ENCODE data around the gene CCDC88C. TPM values are rescaled to one million over a fixed set of nuclear protein-coding genes. Genes with fewer than 3 reads are reported as not detected.
A peak's percentile ranks its signal among the peaks of the same experiment; 100 is the strongest.

CCDC88C gene
- total RNA-seq, 1 experiment from 2014 or later: 57.9 TPM

DNA sequence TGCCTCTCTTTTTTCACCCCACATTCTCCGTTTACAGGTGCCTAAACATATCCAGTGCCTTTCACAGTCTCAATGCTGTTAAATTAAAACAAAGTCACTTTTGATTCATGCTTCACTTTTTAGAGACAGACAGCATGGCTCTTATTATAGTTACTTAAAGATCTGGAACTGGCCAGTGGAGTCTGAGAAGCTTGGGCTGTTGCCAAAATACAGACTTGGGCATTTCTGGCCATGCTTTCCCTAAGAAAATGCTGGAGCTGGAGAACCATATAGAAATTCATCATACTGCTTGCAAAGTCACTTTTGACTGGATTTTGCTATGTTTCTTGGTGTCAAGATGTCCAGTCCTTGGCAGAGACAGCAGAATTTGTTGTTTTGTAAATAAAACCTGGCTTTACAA, 161.0 kb downstream of the CCDC88C start:
- H3K4me1 ChIP-seq (ENCODE audit: low read length): peaks cover 13% of the 10 kb centered on the region

DNA sequence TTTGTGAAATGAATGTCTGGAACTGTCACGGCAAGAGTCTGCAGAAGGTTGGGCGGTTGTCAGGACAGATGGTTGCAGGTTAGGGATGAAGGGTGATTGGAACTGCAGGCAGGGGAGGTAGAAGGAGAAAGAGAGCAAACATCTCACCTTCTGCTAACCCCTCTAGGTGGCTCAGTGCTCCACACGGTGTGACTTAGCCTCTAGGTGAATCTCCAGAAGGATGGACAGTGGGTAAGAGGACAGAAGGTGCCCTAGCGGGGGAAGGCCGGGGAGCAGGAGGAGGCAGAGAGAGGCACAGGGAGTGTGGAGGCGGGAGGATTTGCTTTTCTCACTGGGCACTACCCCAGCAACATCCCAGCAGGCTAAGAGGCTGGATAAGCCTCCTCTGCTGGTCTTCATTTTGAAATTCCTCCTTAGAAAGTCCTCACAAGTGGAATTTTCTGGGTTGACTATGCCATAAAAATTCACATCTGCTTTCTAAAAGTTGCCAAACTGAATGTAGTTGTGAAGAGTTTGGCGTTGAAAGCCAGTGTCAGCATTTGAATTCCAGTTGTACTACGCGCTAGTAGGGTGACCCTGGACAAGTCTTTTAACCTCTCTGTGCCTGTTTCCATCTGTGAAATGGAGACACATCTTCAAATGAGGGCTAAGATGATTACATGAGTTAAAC, 162.5 kb downstream of the CCDC88C start:
- H3K4me2 ChIP-seq (ENCODE audit: low read depth, low read length, poor library complexity, severe bottlenecking): no peak overlapping the region
- H3K27me3 ChIP-seq (ENCODE audit: low read length): no peaks in the 10 kb centered on the region; the same call in 1 of the 2 replicates
- no peak overlapping the region for H3K27ac ChIP-seq (ENCODE audit: low read length)
- DNase-seq: no peak
- H3K4me3 ChIP-seq (ENCODE audit: low read length): no peak overlapping the region
- H3K36me3 ChIP-seq (ENCODE audit: insufficient read depth, low read length): no peaks in the 10 kb centered on the region
- no peaks in the 10 kb centered on the region for H3K9me3 ChIP-seq (ENCODE audit: low read length)
- H2AFZ ChIP-seq (ENCODE audit: low read length): no peak overlapping the region
- no peaks in the 10 kb centered on the region for H4K20me1 ChIP-seq (ENCODE audit: insufficient read depth, low read depth, low read length)
- no peak overlapping the region for H3K9ac ChIP-seq (ENCODE audit: low read length)
- H3K4me1 ChIP-seq (ENCODE audit: low read length): peaks cover 21% of the 10 kb centered on the region
- no peaks in the 10 kb centered on the region for H3K79me2 ChIP-seq (ENCODE audit: low read length)
- H3K9me2 ChIP-seq (replicated peaks; ENCODE audit: insufficient read depth, low read length): no peaks in the 10 kb centered on the region

More for the DNA sequence above, 161.0 kb downstream of the CCDC88C start:
- H3K9ac ChIP-seq (ENCODE audit: low read length): no peak overlapping the region
- H3K9me2 ChIP-seq (replicated peaks; ENCODE audit: insufficient read depth, low read length): no peaks in the 10 kb centered on the region
- no peak overlapping the region for H2AFZ ChIP-seq (ENCODE audit: low read length)
- DNase-seq: no peak
- no peak overlapping the region for H3K4me2 ChIP-seq (ENCODE audit: low read depth, low read length, poor library complexity, severe bottlenecking)
- H3K27me3 ChIP-seq (ENCODE audit: low read length): no peaks in the 10 kb centered on the region; the same call in 1 of the 2 replicates
- H3K9me3 ChIP-seq (ENCODE audit: low read length): no peaks in the 10 kb centered on the region
- no peaks in the 10 kb centered on the region for H4K20me1 ChIP-seq (ENCODE audit: insufficient read depth, low read depth, low read length)
- H3K79me2 ChIP-seq (ENCODE audit: low read length): no peaks in the 10 kb centered on the region
- no peaks in the 10 kb centered on the region for H3K36me3 ChIP-seq (ENCODE audit: insufficient read depth, low read length)
- no peak overlapping the region for H3K4me3 ChIP-seq (ENCODE audit: low read length)
- no peak overlapping the region for H3K27ac ChIP-seq (ENCODE audit: low read length)

DNA sequence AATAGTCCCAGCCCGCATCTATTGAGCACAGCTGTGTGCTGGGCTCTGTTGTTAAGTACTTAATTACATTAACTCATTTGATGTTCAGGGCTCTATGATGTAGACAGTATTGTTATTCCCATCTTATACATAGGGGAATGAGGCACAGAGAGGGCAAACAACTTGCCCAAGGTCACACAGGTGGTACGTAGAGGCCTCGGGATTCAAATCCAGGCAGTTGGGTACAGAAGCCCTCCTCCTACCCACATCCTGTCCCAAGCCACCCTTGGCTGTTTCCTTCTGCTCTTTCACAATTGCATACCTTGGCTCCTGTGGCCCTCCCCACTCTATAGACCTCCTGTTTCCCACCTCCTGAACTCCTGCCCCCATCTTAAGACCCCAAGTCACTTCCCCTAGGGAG, 163.2 kb downstream of the CCDC88C start:
- no peak for DNase-seq
- H3K9me2 ChIP-seq (replicated peaks; ENCODE audit: insufficient read depth, low read length): no peaks in the 10 kb centered on the region
- H3K9me3 ChIP-seq (ENCODE audit: low read length): no peaks in the 10 kb centered on the region
- H3K9ac ChIP-seq (ENCODE audit: low read length): no peak overlapping the region
- no peaks in the 10 kb centered on the region; the same call in 1 of the 2 replicates for H3K27me3 ChIP-seq (ENCODE audit: low read length)
- no peaks in the 10 kb centered on the region for H4K20me1 ChIP-seq (ENCODE audit: insufficient read depth, low read depth, low read length)
- no peak overlapping the region for H2AFZ ChIP-seq (ENCODE audit: low read length)
- H3K4me2 ChIP-seq (ENCODE audit: low read depth, low read length, poor library complexity, severe bottlenecking): no peak overlapping the region
- H3K4me3 ChIP-seq (ENCODE audit: low read length): no peak overlapping the region
- H3K27ac ChIP-seq (ENCODE audit: low read length): no peak overlapping the region
- no peaks in the 10 kb centered on the region for H3K79me2 ChIP-seq (ENCODE audit: low read length)
- H3K4me1 ChIP-seq (ENCODE audit: low read length): peaks cover 28% of the 10 kb centered on the region
- no peaks in the 10 kb centered on the region for H3K36me3 ChIP-seq (ENCODE audit: insufficient read depth, low read length)

DNA sequence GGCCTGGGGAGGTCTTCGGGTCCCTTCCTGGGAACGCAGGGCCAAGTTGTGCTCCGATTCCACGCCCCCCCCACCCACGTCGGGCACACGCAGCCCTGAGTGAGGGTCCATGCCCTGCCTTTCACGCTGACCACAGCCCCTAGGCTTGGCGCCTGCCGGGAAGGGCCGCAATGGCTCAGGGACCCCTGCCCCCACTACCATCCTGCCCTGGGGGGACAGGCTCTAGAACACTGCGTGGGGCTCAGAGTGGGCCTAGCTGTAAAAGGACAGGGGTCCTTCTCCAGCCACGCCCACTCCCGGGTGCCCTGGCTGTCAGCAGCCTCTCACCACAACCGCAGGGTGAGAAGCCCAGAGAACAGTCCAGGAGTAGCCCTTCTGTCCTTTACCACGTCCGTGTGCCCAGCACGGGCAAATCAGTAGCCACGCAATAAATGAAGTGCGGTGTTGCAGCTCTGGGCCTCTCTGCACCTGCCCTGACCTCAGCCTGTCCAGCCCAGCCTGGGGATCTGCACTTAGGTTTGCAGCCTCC, 163.8 kb downstream of the CCDC88C start:
- Histone ChIP-seq H3K27me3 (ENCODE audit: low read length) (no peaks in the 10 kb centered on the region; the same call in 1 of the 2 replicates), H3K4me2 (ENCODE audit: low read depth, low read length, poor library complexity, severe bottlenecking) (peak overlapping the region; percentile 50), H4K20me1 (ENCODE audit: insufficient read depth, low read depth, low read length) (no peaks in the 10 kb centered on the region), H3K79me2 (ENCODE audit: low read length) (no peaks in the 10 kb centered on the region), H3K4me3 (ENCODE audit: low read length) (peak overlapping the region; percentile 48; the same call in 1 of the 2 replicates), H2AFZ (ENCODE audit: low read length) (no peak overlapping the region), H3K9ac (ENCODE audit: low read length) (peak overlapping the region; percentile 26; the same call in 1 of the 2 replicates), H3K9me2 (replicated peaks; ENCODE audit: insufficient read depth, low read length) (no peaks in the 10 kb centered on the region), H3K27ac (ENCODE audit: low read length) (no peak overlapping the region), H3K36me3 (ENCODE audit: insufficient read depth, low read length) (no peaks in the 10 kb centered on the region), H3K9me3 (ENCODE audit: low read length) (no peaks in the 10 kb centered on the region), H3K4me1 (ENCODE audit: low read length) (peaks cover 32% of the 10 kb centered on the region)
- no peak for DNase-seq

DNA sequence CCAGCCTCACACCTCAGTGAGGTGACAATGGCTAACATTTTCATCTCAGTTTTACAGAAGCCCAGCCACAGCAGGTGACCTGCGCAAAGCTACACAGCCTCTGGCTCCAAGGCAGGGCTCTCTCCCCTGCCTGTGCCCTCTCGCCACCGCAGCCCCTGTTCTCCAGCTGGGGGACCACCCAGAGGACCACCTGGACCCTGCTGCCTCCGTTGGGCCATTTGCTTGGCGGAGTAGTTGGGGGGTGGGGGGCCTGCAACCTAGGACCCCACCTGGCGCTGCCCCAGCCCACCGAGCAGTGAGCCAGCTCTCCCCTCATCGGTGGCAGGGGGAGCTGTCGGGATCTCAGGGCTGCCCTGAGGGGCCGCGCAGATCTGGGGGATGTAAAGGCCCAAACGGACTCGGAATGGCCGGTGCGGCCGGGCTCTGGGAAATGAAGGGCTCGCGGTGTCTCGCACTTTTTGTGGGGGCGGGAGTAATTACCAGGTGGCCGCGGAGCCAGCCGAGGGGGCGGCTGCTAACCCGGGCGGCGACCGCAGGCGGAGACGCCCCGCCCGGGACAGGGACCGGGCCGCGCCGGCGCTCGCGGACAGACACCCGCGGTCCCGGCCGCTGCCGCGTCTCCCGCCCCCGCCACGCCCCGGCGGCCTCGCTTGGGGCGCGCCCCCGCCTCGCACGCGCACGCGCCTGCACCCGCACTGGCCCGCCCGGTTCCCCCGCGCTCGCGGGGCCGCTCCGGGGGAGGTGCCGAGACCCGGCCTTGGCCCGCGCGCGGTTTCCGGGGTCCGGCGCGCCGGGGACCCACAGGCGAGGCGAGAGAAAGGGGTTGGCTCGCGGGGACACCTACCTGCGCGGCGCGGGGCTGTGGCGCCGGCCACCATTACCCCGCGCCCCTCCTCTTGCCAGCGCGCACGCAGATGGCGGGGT, 164.5 kb downstream of the CCDC88C start:
- peak overlapping the region; percentile 34; the same call in 1 of the 2 replicates for H2AFZ ChIP-seq (ENCODE audit: low read length)
- H3K9me3 ChIP-seq (ENCODE audit: low read length): no peaks in the 10 kb centered on the region
- H3K79me2 ChIP-seq (ENCODE audit: low read length): no peaks in the 10 kb centered on the region
- H3K9me2 ChIP-seq (replicated peaks; ENCODE audit: insufficient read depth, low read length): no peaks in the 10 kb centered on the region
- DNase-seq: no peak
- H3K4me3 ChIP-seq (ENCODE audit: low read length): peak overlapping the region; percentile 65
- H3K27ac ChIP-seq (ENCODE audit: low read length): no peak overlapping the region
- no peaks in the 10 kb centered on the region for H3K36me3 ChIP-seq (ENCODE audit: insufficient read depth, low read length)
- peak overlapping the region; percentile 72 for H3K4me2 ChIP-seq (ENCODE audit: low read depth, low read length, poor library complexity, severe bottlenecking)
- H3K27me3 ChIP-seq (ENCODE audit: low read length): no peaks in the 10 kb centered on the region; the same call in 1 of the 2 replicates
- peaks cover 32% of the 10 kb centered on the region for H3K4me1 ChIP-seq (ENCODE audit: low read length)
- peak overlapping the region; percentile 46 for H3K9ac ChIP-seq (ENCODE audit: low read length)
- no peaks in the 10 kb centered on the region for H4K20me1 ChIP-seq (ENCODE audit: insufficient read depth, low read depth, low read length)

DNA sequence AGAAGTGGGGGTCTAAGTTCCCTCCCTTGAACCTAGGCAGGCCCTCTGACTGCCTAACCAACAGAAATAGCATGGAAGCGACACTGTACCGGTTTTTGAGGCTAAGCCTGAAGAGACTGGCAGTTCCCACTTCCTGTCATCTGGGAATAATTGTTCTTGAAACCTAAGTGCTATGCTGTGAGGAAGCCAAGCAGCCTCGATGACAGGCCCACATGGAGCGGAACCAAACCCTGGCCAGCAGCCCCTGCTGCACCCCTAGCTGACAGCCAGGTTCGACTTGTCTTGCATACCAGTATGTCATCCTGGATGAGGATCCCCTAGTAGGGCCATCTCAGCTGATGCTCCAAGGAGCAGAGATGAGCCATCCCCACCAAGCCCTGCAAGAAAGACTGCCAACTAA, 166.7 kb downstream of the CCDC88C start:
- H3K4me3 ChIP-seq (ENCODE audit: low read length): no peak overlapping the region

DNA sequence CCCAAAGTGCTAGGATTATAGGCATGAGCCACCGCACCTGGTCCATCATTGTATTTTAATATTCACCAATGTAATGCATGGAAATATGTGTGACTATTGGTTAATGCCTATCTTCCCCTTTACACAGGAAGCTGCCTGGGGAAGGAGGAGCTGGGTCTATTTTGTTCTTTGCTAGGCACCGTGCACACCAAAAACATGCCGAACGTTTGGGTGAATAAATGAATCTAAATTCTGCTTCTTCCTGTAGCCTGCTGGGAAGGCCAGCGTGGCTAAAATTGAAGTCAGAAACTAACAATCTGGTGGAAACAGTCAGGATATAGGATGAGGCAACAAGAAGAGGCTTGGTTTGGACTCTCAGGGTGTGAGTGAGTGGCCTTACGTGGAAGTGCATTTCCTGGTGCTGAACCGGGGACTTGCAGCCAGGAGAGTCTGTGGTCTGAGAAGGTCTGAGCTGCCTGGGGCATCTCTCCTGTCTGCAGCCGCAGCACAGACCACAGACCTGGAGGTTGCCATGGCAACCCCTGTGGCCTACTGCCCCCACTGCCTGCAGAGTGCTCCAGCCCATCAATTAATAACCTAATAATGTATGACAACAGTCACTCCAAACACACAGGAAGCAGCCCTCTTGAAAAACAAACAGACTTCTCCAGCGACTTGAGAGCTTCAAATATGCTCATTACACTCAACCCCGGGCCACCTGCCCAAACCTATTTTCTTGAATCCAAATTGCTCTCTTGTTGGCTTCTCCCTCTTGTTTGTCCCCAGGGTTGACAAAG, 167.6 kb downstream of the CCDC88C start:
- Histone ChIP-seq H3K9me2 (replicated peaks; ENCODE audit: insufficient read depth, low read length) (no peaks in the 10 kb centered on the region), H3K4me1 (ENCODE audit: low read length) (peaks cover 35% of the 10 kb centered on the region), H3K4me2 (ENCODE audit: low read depth, low read length, poor library complexity, severe bottlenecking) (peak overlapping the region; percentile 60), H3K36me3 (ENCODE audit: insufficient read depth, low read length) (no peaks in the 10 kb centered on the region), H4K20me1 (ENCODE audit: insufficient read depth, low read depth, low read length) (no peaks in the 10 kb centered on the region), H3K9ac (ENCODE audit: low read length) (peak overlapping the region; percentile 53), H3K27ac (ENCODE audit: low read length) (peak overlapping the region; percentile 85), H3K79me2 (ENCODE audit: low read length) (no peaks in the 10 kb centered on the region), H3K9me3 (ENCODE audit: low read length) (no peaks in the 10 kb centered on the region), H3K4me3 (ENCODE audit: low read length) (no peak overlapping the region), H3K27me3 (ENCODE audit: low read length) (no peaks in the 10 kb centered on the region; the same call in 1 of the 2 replicates), H2AFZ (ENCODE audit: low read length) (peak overlapping the region; percentile 23; the same call in 1 of the 2 replicates)
- DNase-seq: peak; percentile 78

More for the DNA sequence above, 166.7 kb downstream of the CCDC88C start:
- Histone ChIP-seq H3K79me2 (ENCODE audit: low read length) (no peaks in the 10 kb centered on the region), H3K36me3 (ENCODE audit: insufficient read depth, low read length) (no peaks in the 10 kb centered on the region), H3K9me2 (replicated peaks; ENCODE audit: insufficient read depth, low read length) (no peaks in the 10 kb centered on the region), H3K27ac (ENCODE audit: low read length) (peak overlapping the region; percentile 85), H3K9me3 (ENCODE audit: low read length) (no peaks in the 10 kb centered on the region), H3K9ac (ENCODE audit: low read length) (no peak overlapping the region), H2AFZ (ENCODE audit: low read length) (no peak overlapping the region), H4K20me1 (ENCODE audit: insufficient read depth, low read depth, low read length) (no peaks in the 10 kb centered on the region), H3K27me3 (ENCODE audit: low read length) (no peaks in the 10 kb centered on the region; the same call in 1 of the 2 replicates), H3K4me1 (ENCODE audit: low read length) (peaks cover 35% of the 10 kb centered on the region), H3K4me2 (ENCODE audit: low read depth, low read length, poor library complexity, severe bottlenecking) (no peak overlapping the region)
- DNase-seq: no peak

All from Karpas-422 (cell line).